Thoracic aorta (tissue), 2 donors: ENCODE measurements around the gene CCR5. TPM values are rescaled to one million over a fixed set of nuclear protein-coding genes. Genes with fewer than 3 reads are reported as not detected.

Experiments used
- ATAC-seq: fragments of 150-250 bp; one replicate; pipeline ENCODE4 v1.8.0; 2017; ENCODE audit warnings: low read depth; ENCODE audit not compliant: insufficient number of reproducible peaks, low FRiP score
- DNase-seq: peaks from one replicate; pipeline ENCODE4 v3.0.0-alpha.2; 2020; ENCODE audit warnings: low spot score
- H3K27ac ChIP-seq, 2 donors: fragments of 200-600 bp; sonication (generic); 1 replicate in 1 of 2; 2 replicates in 1 of 2; pipeline ENCODE4 v1.5.1; 2016; ENCODE audit warnings: mild to moderate bottlenecking in 2 of 2, moderate library complexity in 2 of 2
- H3K27me3 ChIP-seq: fragments of 200-600 bp; sonication (generic); replicated peaks from 2 replicates; pipeline ENCODE4 v1.6.0; 2016; ENCODE audit warnings: mild to moderate bottlenecking; ENCODE audit not compliant: insufficient read depth
- H3K36me3 ChIP-seq: fragments of 200-600 bp; sonication (generic); one replicate; pipeline ENCODE4 v1.5.1; 2016
- H3K4me1 ChIP-seq, 2 donors: fragments of 200-600 bp; sonication (generic); 1 replicate in 1 of 2; 2 replicates in 1 of 2; pipeline versions ENCODE4 v1.5.1 to v1.6.0; 2016; ENCODE audit warnings: low read depth in 2 of 2, mild to moderate bottlenecking in 1 of 2; ENCODE audit not compliant: control insufficient read depth in 1 of 2
- H3K4me3 ChIP-seq: fragments of 200-600 bp; sonication (generic); 2 replicates; pipeline ENCODE4 v1.5.1; 2016; ENCODE audit warnings: mild to moderate bottlenecking
- H3K9me3 ChIP-seq: fragments of 200-600 bp; sonication (generic); 2 replicates; pipeline ENCODE4 v1.5.1; 2016
- CTCF ChIP-seq: fragments of 200-600 bp; sonication (generic); IDR thresholded peaks from one replicate; pipeline ENCODE4 v1.5.1; 2019; ENCODE audit warnings: antibody characterized with exemption
- total RNA-seq, 2 donors: library from RNA; depleted of rRNA; stranded (reverse); fragments of >200 nt; gene quantifications; one replicate each; pipeline versions ENCODE4 v1.1.0 to v1.2.3, GENCODE V29; 2016

CCR5 gene
- total RNA-seq, 2 donors from 2014 or later: 0.95 to 3.6 TPM

GRCh38 chr3:46409739-46410489 lies 39.2 kb downstream of the CCR5 start:
- no peak overlapping the region for H3K4me3 ChIP-seq
- H3K27me3 ChIP-seq: no peaks in the 10 kb centered on the region
- no peak for TF ChIP-seq CTCF
- no peak overlapping the region for H3K27ac ChIP-seq
- H3K9me3 ChIP-seq: no peaks in the 10 kb centered on the region
- peaks cover 8 to 22% of the 10 kb centered on the region in 2 donors for H3K4me1 ChIP-seq
- ATAC-seq (no peak), DNase-seq (no peak)
- no peaks in the 10 kb centered on the region for H3K36me3 ChIP-seq

- no peak for TF ChIP-seq CTCF
- Histone ChIP-seq H3K27me3 (no peaks in the 10 kb centered on the region), H3K9me3 (no peaks in the 10 kb centered on the region), H3K36me3 (no peaks in the 10 kb centered on the region), H3K27ac (no peak overlapping the region), H3K4me3 (no peak overlapping the region), H3K4me1 (peaks cover 4 to 15% of the 10 kb centered on the region in 2 donors)
- no peak for DNase-seq
- no peak for ATAC-seq
Measured at GRCh38 chr3:46410669-46411068, 39.9 kb downstream of the CCR5 start.

DNA sequence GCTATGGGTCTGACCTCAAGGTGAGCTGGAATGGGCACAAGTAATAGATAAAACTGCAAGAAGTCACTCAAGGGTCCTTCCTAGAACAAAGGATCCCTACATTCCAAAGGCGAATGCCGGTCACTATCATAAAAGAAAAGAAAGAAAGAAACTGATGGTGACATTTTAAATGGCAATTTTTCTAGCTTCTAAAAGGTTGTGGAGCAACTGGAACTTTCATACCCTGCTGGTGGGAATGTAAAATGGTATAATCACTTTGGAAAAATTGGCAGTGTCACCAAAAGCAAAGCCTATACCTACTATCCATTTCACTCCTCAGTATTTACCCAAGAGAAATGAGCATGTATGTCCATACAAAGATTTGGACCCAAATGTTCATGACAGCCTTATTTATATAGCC lies 40.5 kb downstream of the CCR5 start:
- DNase-seq (no peak), ATAC-seq (no peak)
- Histone ChIP-seq H3K4me3 (no peak overlapping the region), H3K9me3 (no peaks in the 10 kb centered on the region), H3K27ac (no peak overlapping the region), H3K36me3 (no peaks in the 10 kb centered on the region), H3K27me3 (no peaks in the 10 kb centered on the region), H3K4me1 (peaks cover 0 to 9% of the 10 kb centered on the region in 2 donors)
- no peak for TF ChIP-seq CTCF

- H3K4me1 ChIP-seq: peaks cover 0 to 7% of the 10 kb centered on the region in 2 donors
- no peaks in the 10 kb centered on the region for H3K27me3 ChIP-seq
- no peak overlapping the region for H3K4me3 ChIP-seq
- no peaks in the 10 kb centered on the region for H3K9me3 ChIP-seq
- DNase-seq: no peak
- no peak for TF ChIP-seq CTCF
- ATAC-seq: no peak
- no peaks in the 10 kb centered on the region for H3K36me3 ChIP-seq
- no peak overlapping the region for H3K27ac ChIP-seq
Measured at GRCh38 chr3:46412786-46413298, 42.1 kb downstream of the CCR5 start.

DNA sequence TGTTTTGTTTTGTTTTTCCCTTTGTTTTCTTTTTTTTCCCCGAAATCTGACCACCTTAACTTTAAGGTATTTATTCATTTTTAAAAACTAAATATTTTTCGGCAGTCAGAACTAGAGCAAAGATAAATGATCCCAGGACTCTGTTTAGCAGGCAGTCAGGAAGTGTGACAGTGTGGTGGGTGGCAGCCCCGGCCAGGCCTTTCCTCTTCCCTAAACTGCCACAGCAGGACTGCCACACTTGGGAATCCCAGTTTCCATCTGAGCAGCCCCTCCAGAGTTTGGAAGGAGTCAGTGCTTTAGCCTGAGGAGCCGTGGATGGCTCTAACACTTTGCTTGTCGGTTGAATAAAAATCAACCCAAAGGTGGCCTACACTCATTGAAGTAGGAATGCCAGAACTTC lies 43.2 kb downstream of the CCR5 start:
- Histone ChIP-seq H3K9me3 (no peaks in the 10 kb centered on the region), H3K27me3 (no peaks in the 10 kb centered on the region), H3K36me3 (no peaks in the 10 kb centered on the region), H3K27ac (no peak overlapping the region), H3K4me3 (no peak overlapping the region), H3K4me1 (peaks cover 0 to 7% of the 10 kb centered on the region in 2 donors)
- no peak for DNase-seq
- ATAC-seq: no peak
- no peak for TF ChIP-seq CTCF
